CD14-positive monocyte (primary cell): ENCODE measurements around the gene ING2. TPM values are rescaled to one million over a fixed set of nuclear protein-coding genes. Genes with fewer than 3 reads are reported as not detected.

Source experiments
- DNase-seq, 3 donors: peaks; one replicate each; pipeline ENCODE4 v3.0.0-alpha.2; 2011 to 2022
- H2AFZ ChIP-seq: 2 replicates; pipeline ENCODE4 v1.6.0; 2012; ENCODE audit warnings: mild to moderate bottlenecking, low read depth, low read length, inconsistent platforms; ENCODE audit not compliant: insufficient read depth, poor library complexity, severe bottlenecking
- H3K27ac ChIP-seq, 2 donors: 1 replicate in 1 of 2; 2 replicates in 1 of 2; pipeline ENCODE4 v1.5.1; 2012 to 2013; ENCODE audit warnings: low read length in 2 of 2, control low read depth in 1 of 2, inconsistent platforms in 1 of 2, low read depth in 1 of 2, mild to moderate bottlenecking in 1 of 2
- H3K27me3 ChIP-seq, 2 donors: one replicate each; pipeline versions ENCODE4 v1.6.0 to v1.6.1; 2011 to 2013; ENCODE audit warnings: low read length in 2 of 2; ENCODE audit not compliant: control insufficient read depth in 2 of 2, insufficient read depth in 2 of 2
- H3K36me3 ChIP-seq, 2 donors: replicated peaks in 1 of 2; 1 replicate in 1 of 2; 2 replicates in 1 of 2; pipeline versions ENCODE4 v1.5.1 to v1.6.1; 2012 to 2013; ENCODE audit warnings: low read length in 2 of 2, control low read depth in 1 of 2, inconsistent platforms in 1 of 2, mild to moderate bottlenecking in 1 of 2; ENCODE audit not compliant: insufficient read depth in 2 of 2, control insufficient read depth in 1 of 2
- H3K4me1 ChIP-seq, 2 donors: 1 replicate in 1 of 2; 2 replicates in 1 of 2; pipeline versions ENCODE4 v1.5.1 to v1.6.1; 2012 to 2013; ENCODE audit warnings: low read length in 2 of 2, control low read depth in 1 of 2, inconsistent platforms in 1 of 2, mild to moderate bottlenecking in 1 of 2, moderate library complexity in 1 of 2; ENCODE audit not compliant: insufficient read depth in 2 of 2, control insufficient read depth in 1 of 2
- H3K4me2 ChIP-seq: replicated peaks from 2 replicates; pipeline ENCODE3; 2012; ENCODE audit warnings: low read length, moderate library complexity, mild to moderate bottlenecking; ENCODE audit not compliant: poor library complexity, severe bottlenecking; ENCODE audit errors: extremely low read depth
- H3K4me3 ChIP-seq, 3 experiments: fragments of 200-600 bp in 1 of 3; sonication (generic) in 1 of 3; replicated peaks in 1 of 3; 1 replicate in 2 of 3; 2 replicates in 1 of 3; pipeline ENCODE4 v1.5.1; 2011 to 2013; ENCODE audit warnings: low read length in 3 of 3, mild to moderate bottlenecking in 3 of 3, control low read depth in 2 of 3, low read depth in 2 of 3, inconsistent platforms in 1 of 3, moderate library complexity in 1 of 3
- H3K79me2 ChIP-seq: 2 replicates; pipeline ENCODE4 v1.6.0; 2012; ENCODE audit warnings: mild to moderate bottlenecking, control low read depth, inconsistent platforms, low read length, moderate library complexity; ENCODE audit not compliant: insufficient read depth
- H3K9ac ChIP-seq: 2 replicates; pipeline ENCODE4 v1.6.0; 2017; ENCODE audit warnings: low read length, mild to moderate bottlenecking; ENCODE audit not compliant: insufficient read depth, poor library complexity, severe bottlenecking
- H3K9me3 ChIP-seq, 2 donors: replicated peaks in 1 of 2; 1 replicate in 1 of 2; 2 replicates in 1 of 2; pipeline versions ENCODE4 v1.5.1 to v1.6.1; 2012 to 2013; ENCODE audit warnings: low read length in 2 of 2, control low read depth in 1 of 2; ENCODE audit not compliant: control insufficient read depth in 1 of 2, insufficient read depth in 1 of 2
- H4K20me1 ChIP-seq: 2 replicates; pipeline ENCODE4 v1.6.0; 2012; ENCODE audit warnings: mild to moderate bottlenecking, low read length, control low read depth, moderate library complexity; ENCODE audit not compliant: insufficient read depth
- H3K27ac Mint-ChIP-seq, 7 donors: one replicate each; pipeline ENCODE4 v1.8.0; 2020; ENCODE audit warnings: mild to moderate bottlenecking in 7 of 7, mixed read lengths in 7 of 7, moderate library complexity in 6 of 7, inconsistent platforms in 2 of 7
- H3K27me3 Mint-ChIP-seq, 3 donors: one replicate each; pipeline ENCODE4 v1.8.0; 2021 to 2022; ENCODE audit warnings: low read depth in 3 of 3, mild to moderate bottlenecking in 3 of 3, mixed read lengths in 3 of 3, moderate library complexity in 3 of 3, inconsistent platforms in 1 of 3
- H3K36me3 Mint-ChIP-seq, 2 donors: one replicate each; pipeline ENCODE4 v1.8.0; 2020; ENCODE audit warnings: mixed read lengths in 2 of 2, inconsistent platforms in 1 of 2, mild to moderate bottlenecking in 1 of 2
- H3K4me1 Mint-ChIP-seq: one replicate; pipeline ENCODE4 v1.8.0; 2020; ENCODE audit warnings: mild to moderate bottlenecking, mixed read lengths
- H3K4me3 Mint-ChIP-seq, 2 donors: one replicate each; pipeline ENCODE4 v1.8.0; 2020; ENCODE audit warnings: mild to moderate bottlenecking in 2 of 2, mixed read lengths in 2 of 2, moderate library complexity in 1 of 2
- H3K9me3 Mint-ChIP-seq, 7 donors: one replicate each; pipeline ENCODE4 v1.8.0; 2020 to 2022; ENCODE audit warnings: mixed read lengths in 7 of 7, mild to moderate bottlenecking in 6 of 7, moderate library complexity in 6 of 7, inconsistent platforms in 2 of 7
- WGBS: methylation state at CpG from one replicate; pipeline ENCODE4 v1.1.5; 2013; ENCODE audit warnings: missing lambda C conversion rate; ENCODE audit not compliant: insufficient coverage; 5-methylcytosine and 5-hydroxymethylcytosine counted together
- intact Hi-C, 2 donors: fragments of 100-400 bp; cut with micrococcal nuclease; formaldehyde crosslinking; loops; one replicate each; pipeline versions ENCODE4 v1.15.0 to v1.15.1; 2023
- polyA plus RNA-seq, 3 donors: library from polyadenylated mRNA; depleted of rRNA in 1 of 3; unstranded in 2 of 3; stranded (reverse) in 1 of 3; fragments of 300-500 nt in 2 of 3; fragments of >200 nt in 1 of 3; fragmentation: Illumina TruSeq in 2 of 3; gene quantifications; 1 replicate in 2 of 3; 2 replicates in 1 of 3; pipeline ENCODE4 v1.2.3, GENCODE V29; 2012 to 2021
- TF ChIP-seq, protein P1 (sequence below): fragments of 200-600 bp; IDR thresholded peaks from one replicate; pipeline ENCODE4 v1.8.0; 2022; ENCODE audit warnings: antibody characterized with exemption, mild to moderate bottlenecking

Gene ING2
- polyA plus RNA-seq, 3 donors, result 6.6 to 12.2 (median 10.5) TPM

DNA sequence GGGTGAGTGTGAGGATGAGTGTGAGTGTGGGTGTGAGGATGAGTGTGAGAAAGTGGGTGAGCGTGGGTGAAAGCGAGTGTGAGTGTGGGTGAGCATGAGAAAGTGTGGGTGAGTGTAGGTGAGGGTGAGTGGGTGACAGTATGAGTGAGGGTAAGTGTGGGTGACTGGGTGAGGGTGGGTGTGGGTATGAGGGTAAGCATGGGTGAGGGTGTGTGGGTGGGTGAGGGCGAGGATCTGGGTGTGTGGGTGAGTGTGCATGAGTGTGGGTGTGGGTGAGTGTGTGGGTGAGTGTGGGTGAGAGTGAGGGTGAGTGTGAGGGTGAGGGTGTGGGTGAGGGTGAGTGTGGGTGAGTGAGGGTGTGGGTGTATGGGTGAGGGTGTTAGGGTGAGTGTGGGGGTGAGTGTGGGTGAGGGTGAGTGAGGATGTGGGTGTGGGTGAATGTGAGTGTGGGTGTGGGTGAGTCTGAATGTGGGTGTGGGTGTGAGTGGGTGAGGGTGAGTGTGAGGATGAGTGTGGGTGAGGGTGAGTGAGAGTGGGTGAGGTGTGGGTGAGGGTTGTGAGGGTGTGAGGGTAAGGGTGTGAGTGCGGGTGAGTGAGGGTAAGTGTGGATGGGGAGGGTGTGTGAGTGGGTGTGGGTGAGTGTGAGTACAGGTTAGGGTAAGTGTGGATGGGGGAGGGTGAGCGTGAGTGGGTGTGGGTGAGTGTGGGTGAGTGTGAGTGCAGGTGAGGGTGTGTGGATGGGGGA, 48.9 kb downstream of the ING2 start:
- Histone ChIP-seq H3K9ac (no peak overlapping the region), H3K27ac (no peak overlapping the region), H4K20me1 (no peaks in the 10 kb centered on the region), H3K9me3 (peaks cover 0 to 12% of the 10 kb centered on the region in 2 donors), H3K27me3 (no peaks in the 10 kb centered on the region), H3K4me3 (no peak overlapping the region), H3K36me3 (no peaks in the 10 kb centered on the region), H3K4me1 (no peaks in the 10 kb centered on the region), H2AFZ (no peak overlapping the region), H3K4me2 (no peak overlapping the region), H3K79me2 (no peaks in the 10 kb centered on the region)
- peaks cover 3 to 17% (median 11%) of the 10 kb centered on the region in 7 donors for H3K9me3 Mint-ChIP-seq
- H3K4me3 Mint-ChIP-seq, result no peak overlapping the region
- peaks cover 3% of the 10 kb centered on the region for H3K4me1 Mint-ChIP-seq
- intact Hi-C loops, result no loop called here
- no peaks in the 10 kb centered on the region for H3K36me3 Mint-ChIP-seq
- TF ChIP-seq, protein P1, sequence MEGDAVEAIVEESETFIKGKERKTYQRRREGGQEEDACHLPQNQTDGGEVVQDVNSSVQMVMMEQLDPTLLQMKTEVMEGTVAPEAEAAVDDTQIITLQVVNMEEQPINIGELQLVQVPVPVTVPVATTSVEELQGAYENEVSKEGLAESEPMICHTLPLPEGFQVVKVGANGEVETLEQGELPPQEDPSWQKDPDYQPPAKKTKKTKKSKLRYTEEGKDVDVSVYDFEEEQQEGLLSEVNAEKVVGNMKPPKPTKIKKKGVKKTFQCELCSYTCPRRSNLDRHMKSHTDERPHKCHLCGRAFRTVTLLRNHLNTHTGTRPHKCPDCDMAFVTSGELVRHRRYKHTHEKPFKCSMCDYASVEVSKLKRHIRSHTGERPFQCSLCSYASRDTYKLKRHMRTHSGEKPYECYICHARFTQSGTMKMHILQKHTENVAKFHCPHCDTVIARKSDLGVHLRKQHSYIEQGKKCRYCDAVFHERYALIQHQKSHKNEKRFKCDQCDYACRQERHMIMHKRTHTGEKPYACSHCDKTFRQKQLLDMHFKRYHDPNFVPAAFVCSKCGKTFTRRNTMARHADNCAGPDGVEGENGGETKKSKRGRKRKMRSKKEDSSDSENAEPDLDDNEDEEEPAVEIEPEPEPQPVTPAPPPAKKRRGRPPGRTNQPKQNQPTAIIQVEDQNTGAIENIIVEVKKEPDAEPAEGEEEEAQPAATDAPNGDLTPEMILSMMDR, result no peak
- 89% methylated on average over 5 of the region's 5 CpGs for WGBS
- DNase-seq, result no peak
- no peak overlapping the region for H3K27ac Mint-ChIP-seq
- H3K27me3 Mint-ChIP-seq, result peaks cover 0 to 6% (median 3%) of the 10 kb centered on the region in 3 donors

GRCh38 chr4:183554346-183554686, 49.5 kb downstream of the ING2 start:
- H3K9me3 ChIP-seq, result peaks cover 0 to 12% of the 10 kb centered on the region in 2 donors
- H4K20me1 ChIP-seq, result no peaks in the 10 kb centered on the region
- DNase-seq, result no peak
- peaks cover 3% of the 10 kb centered on the region for H3K4me1 Mint-ChIP-seq
- H3K9me3 Mint-ChIP-seq, result peaks cover 3 to 17% (median 11%) of the 10 kb centered on the region in 7 donors
- H3K27me3 Mint-ChIP-seq, result peaks cover 0 to 6% (median 3%) of the 10 kb centered on the region in 3 donors
- H2AFZ ChIP-seq, result no peak overlapping the region
- no peaks in the 10 kb centered on the region for H3K36me3 Mint-ChIP-seq
- no peaks in the 10 kb centered on the region for H3K4me1 ChIP-seq
- H3K4me3 Mint-ChIP-seq, result no peak overlapping the region
- no peak overlapping the region for H3K9ac ChIP-seq
- WGBS, result 100% methylated on average over 1 of the region's 6 CpGs
- H3K27ac ChIP-seq, result no peak overlapping the region
- no peak overlapping the region for H3K4me2 ChIP-seq
- TF ChIP-seq, protein P1, result no peak
- no peaks in the 10 kb centered on the region for H3K79me2 ChIP-seq
- H3K4me3 ChIP-seq, result no peak overlapping the region
- H3K27ac Mint-ChIP-seq, result no peak overlapping the region
- H3K27me3 ChIP-seq, result no peaks in the 10 kb centered on the region
- H3K36me3 ChIP-seq, result no peaks in the 10 kb centered on the region
- intact Hi-C loops, result no loop called here
